ENCODE measurements around the gene ZAP70. TPM values are rescaled to one million over a fixed set of nuclear protein-coding genes. Genes with fewer than 3 reads are reported as not detected.

Gene ZAP70
- total RNA-seq, 1 donor from 2014 or later: 1.1 TPM

DNA sequence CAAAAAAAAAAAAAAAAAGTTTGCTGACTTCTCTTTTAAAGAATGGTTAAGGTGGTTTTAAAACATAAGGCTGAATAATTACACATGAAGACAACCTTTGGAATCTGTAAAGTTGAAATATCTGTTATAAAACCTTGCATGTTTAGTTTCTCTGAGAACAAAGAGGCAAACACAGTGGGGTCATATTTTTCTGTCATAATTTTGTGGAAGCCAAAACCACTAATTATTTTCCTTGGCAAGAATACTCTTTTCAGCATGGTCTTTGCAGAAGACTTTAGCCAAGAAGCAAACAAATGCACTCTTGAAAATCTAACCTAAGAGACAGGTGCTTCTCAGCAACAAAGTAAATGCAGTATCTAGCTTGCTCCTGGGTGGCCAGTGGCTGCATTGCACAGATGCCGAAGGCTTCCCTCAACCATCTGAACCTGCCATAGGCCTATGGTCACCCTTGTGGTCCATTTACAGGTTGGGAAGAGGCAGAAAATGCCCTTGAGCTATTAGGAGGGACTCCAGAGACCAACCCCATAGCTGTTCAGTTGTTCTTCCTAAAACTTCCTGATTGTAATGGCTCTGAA lies 44.8 kb downstream of the ZAP70 start:
- TF ChIP-seq, protein P1, sequence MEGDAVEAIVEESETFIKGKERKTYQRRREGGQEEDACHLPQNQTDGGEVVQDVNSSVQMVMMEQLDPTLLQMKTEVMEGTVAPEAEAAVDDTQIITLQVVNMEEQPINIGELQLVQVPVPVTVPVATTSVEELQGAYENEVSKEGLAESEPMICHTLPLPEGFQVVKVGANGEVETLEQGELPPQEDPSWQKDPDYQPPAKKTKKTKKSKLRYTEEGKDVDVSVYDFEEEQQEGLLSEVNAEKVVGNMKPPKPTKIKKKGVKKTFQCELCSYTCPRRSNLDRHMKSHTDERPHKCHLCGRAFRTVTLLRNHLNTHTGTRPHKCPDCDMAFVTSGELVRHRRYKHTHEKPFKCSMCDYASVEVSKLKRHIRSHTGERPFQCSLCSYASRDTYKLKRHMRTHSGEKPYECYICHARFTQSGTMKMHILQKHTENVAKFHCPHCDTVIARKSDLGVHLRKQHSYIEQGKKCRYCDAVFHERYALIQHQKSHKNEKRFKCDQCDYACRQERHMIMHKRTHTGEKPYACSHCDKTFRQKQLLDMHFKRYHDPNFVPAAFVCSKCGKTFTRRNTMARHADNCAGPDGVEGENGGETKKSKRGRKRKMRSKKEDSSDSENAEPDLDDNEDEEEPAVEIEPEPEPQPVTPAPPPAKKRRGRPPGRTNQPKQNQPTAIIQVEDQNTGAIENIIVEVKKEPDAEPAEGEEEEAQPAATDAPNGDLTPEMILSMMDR (IDR thresholded peaks at IDR 0.05): no peak
- Mint-ChIP-seq H3K36me3 (ENCODE audit: unreplicated experiment) (peaks cover 44% of the 10 kb centered on the region), H3K27ac (ENCODE audit: unreplicated experiment) (no peak overlapping the region), H3K9me3 (ENCODE audit: unreplicated experiment) (no peaks in the 10 kb centered on the region), H3K4me1 (ENCODE audit: unreplicated experiment) (no peaks in the 10 kb centered on the region), H3K27me3 (ENCODE audit: unreplicated experiment) (no peaks in the 10 kb centered on the region), H3K4me3 (ENCODE audit: unreplicated experiment) (no peak overlapping the region)
- DNase-seq (ENCODE audit: extremely low spot score, unreplicated experiment): no peak

DNA sequence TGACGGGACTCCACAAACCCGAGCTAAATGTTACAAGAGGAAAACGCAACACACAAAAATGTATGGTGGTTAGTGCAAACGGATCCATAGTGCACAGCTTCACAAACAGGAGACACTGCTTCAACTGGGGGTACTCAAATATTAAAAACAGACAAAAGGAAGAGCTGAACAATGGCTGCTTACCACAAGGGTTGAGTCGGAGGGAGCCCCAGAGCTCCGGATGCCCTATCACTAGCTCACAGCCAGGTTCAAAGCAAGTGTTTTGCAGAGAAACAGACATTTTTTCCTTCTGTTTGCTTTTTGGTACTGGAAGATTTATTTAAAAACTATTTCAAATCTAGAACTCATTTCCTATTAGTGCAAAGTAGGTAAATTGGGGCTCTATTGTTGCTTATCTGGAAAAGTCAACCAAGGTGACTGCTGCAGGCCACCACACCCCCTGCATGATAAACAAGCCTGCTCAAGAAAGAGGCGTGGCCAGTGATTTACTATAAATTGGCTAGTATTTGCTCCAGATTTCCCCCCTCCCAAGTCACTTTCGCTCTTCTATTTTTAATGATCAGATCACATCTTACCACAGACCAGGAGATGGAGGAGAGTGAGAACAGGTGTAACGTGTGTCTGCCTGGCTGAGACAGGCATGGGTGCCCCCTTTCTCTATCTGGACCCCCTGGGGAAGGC lies 46.5 kb downstream of the ZAP70 start:
- Mint-ChIP-seq H3K4me1 (ENCODE audit: unreplicated experiment) (peaks cover 9% of the 10 kb centered on the region), H3K27ac (ENCODE audit: unreplicated experiment) (no peak overlapping the region), H3K9me3 (ENCODE audit: unreplicated experiment) (no peaks in the 10 kb centered on the region), H3K4me3 (ENCODE audit: unreplicated experiment) (no peak overlapping the region), H3K36me3 (ENCODE audit: unreplicated experiment) (peaks cover 48% of the 10 kb centered on the region), H3K27me3 (ENCODE audit: unreplicated experiment) (no peaks in the 10 kb centered on the region)
- no peak for DNase-seq (ENCODE audit: extremely low spot score, unreplicated experiment)
- TF ChIP-seq, protein P1 (IDR thresholded peaks at IDR 0.05): no peak

DNA sequence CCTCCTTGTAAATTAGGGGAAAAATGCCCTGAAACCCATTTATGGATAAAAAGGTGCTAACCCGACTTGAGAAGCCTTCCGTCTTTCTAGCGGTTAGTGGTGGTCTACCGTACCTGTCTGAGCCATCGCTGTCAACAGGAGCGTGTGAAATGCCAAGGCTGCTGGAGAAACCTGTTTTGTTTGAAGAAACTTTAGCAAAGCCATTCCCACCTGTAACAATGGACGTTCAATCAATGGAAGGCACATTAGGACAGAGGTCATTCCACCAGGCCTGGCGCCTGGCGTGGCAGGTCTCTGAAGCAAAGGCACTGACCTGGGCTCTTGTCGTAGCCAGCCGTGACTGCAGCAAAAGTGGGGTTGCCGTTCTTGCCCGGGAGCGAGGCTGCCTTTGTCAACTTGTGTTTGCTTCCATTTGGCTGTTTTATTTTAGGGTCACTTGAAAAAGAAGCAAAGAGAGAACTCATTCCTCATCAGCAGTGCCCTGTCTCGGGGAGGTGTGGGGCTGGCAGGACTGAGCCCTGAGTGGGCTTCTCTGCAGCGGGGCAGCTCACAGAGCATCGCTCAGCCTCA lies 47.2 kb downstream of the ZAP70 start:
- H3K27me3 Mint-ChIP-seq (ENCODE audit: unreplicated experiment): no peaks in the 10 kb centered on the region
- H3K36me3 Mint-ChIP-seq (ENCODE audit: unreplicated experiment): peaks cover 55% of the 10 kb centered on the region
- TF ChIP-seq, protein P1 (IDR thresholded peaks at IDR 0.05): no peak
- no peak overlapping the region for H3K4me3 Mint-ChIP-seq (ENCODE audit: unreplicated experiment)
- peaks cover 9% of the 10 kb centered on the region for H3K4me1 Mint-ChIP-seq (ENCODE audit: unreplicated experiment)
- no peaks in the 10 kb centered on the region for H3K9me3 Mint-ChIP-seq (ENCODE audit: unreplicated experiment)
- H3K27ac Mint-ChIP-seq (ENCODE audit: unreplicated experiment): no peak overlapping the region
- DNase-seq (ENCODE audit: extremely low spot score, unreplicated experiment): peak; percentile 51

DNA sequence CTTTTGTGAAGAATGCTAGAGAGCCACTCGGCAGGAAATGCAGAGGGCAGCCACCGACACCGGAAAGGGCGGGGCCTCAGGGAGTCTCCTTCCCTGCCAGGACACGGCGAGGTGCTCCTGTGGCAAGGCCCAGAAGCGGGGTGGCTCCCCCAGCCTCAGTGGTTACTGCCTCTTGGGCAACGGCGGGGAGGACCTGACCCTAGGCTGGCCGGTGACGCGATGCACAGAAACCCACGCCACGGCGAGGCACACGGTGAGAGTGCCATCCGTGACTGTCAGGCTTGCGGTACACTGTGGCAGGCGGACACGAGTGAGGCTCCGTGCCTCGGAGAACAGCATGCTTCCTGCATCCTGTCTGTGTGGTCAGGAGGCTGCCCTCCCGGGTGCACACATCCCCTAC lies 47.8 kb downstream of the ZAP70 start:
- peak; percentile 83 for DNase-seq (ENCODE audit: extremely low spot score, unreplicated experiment)
- no peak overlapping the region for H3K4me3 Mint-ChIP-seq (ENCODE audit: unreplicated experiment)
- H3K4me1 Mint-ChIP-seq (ENCODE audit: unreplicated experiment): peaks cover 9% of the 10 kb centered on the region
- no peak overlapping the region for H3K27ac Mint-ChIP-seq (ENCODE audit: unreplicated experiment)
- TF ChIP-seq, protein P1 (IDR thresholded peaks at IDR 0.05): no peak
- H3K27me3 Mint-ChIP-seq (ENCODE audit: unreplicated experiment): no peaks in the 10 kb centered on the region
- H3K9me3 Mint-ChIP-seq (ENCODE audit: unreplicated experiment): no peaks in the 10 kb centered on the region
- H3K36me3 Mint-ChIP-seq (ENCODE audit: unreplicated experiment): peaks cover 55% of the 10 kb centered on the region

DNA sequence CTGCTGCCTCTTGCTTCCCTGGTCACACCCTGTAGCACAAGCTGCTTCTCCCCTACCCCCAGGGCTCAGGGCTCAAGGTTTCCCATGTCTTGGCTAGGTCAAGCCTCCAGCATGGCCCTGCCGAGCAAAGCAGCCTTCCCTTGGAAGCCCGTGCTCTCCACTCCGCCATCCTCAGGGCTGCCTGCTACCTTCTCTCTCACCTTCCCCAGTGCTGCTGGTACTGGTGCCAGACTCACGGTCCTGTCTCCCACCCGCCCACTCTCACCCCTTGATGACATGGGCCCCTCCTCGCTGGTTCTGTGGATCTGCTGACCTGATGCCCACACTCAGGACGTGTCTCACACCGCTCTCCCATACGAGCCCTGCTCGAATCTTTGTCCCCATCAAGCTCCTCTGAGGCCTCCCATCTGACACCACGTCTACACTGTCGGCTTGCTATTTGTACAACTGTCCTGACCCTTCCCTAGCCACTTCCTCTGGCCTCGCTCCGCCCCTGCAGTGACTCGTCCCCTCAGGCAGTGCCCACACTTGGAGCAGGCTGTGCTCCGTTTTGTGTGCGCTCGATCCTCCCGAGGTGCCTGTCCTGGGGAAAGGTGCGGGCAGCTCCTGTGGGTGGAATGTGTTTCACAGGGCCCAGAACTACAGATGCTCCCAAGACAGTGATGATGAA lies 49.9 kb downstream of the ZAP70 start:
- Mint-ChIP-seq H3K27ac (ENCODE audit: unreplicated experiment) (peak overlapping the region; percentile 24), H3K27me3 (ENCODE audit: unreplicated experiment) (no peaks in the 10 kb centered on the region), H3K36me3 (ENCODE audit: unreplicated experiment) (peaks cover 50% of the 10 kb centered on the region), H3K4me1 (ENCODE audit: unreplicated experiment) (peaks cover 11% of the 10 kb centered on the region), H3K4me3 (ENCODE audit: unreplicated experiment) (no peak overlapping the region), H3K9me3 (ENCODE audit: unreplicated experiment) (no peaks in the 10 kb centered on the region)
- TF ChIP-seq, protein P1 (IDR thresholded peaks at IDR 0.05): no peak
- DNase-seq (ENCODE audit: extremely low spot score, unreplicated experiment): peak; percentile 79

Data from osteocyte (in vitro differentiated cells).